Right renal cortex interstitium (tissue), 3 donors: ENCODE measurements around the gene ELP1. TPM values are rescaled to one million over a fixed set of nuclear protein-coding genes. Genes with fewer than 3 reads are reported as not detected.
"Not testable (repeated sequence)": the region's sequence is repeated elsewhere in the genome, so short reads cannot be mapped to it uniquely, and the experiment has no call there.

Experiments
- DNase-seq, 3 donors: peaks; one replicate each; pipeline ENCODE4 v3.0.0-alpha.2; 2013; ENCODE audit warnings: low read depth in 3 of 3, low spot score in 2 of 3
- polyA plus RNA-seq, 3 donors: library from polyadenylated mRNA; unstranded; fragments of 120-200 nt; gene quantifications; one replicate each; pipeline ENCODE4 v1.2.1, GENCODE V29; 2013; ENCODE audit not compliant: insufficient read length in 3 of 3

ELP1 gene, protein sequence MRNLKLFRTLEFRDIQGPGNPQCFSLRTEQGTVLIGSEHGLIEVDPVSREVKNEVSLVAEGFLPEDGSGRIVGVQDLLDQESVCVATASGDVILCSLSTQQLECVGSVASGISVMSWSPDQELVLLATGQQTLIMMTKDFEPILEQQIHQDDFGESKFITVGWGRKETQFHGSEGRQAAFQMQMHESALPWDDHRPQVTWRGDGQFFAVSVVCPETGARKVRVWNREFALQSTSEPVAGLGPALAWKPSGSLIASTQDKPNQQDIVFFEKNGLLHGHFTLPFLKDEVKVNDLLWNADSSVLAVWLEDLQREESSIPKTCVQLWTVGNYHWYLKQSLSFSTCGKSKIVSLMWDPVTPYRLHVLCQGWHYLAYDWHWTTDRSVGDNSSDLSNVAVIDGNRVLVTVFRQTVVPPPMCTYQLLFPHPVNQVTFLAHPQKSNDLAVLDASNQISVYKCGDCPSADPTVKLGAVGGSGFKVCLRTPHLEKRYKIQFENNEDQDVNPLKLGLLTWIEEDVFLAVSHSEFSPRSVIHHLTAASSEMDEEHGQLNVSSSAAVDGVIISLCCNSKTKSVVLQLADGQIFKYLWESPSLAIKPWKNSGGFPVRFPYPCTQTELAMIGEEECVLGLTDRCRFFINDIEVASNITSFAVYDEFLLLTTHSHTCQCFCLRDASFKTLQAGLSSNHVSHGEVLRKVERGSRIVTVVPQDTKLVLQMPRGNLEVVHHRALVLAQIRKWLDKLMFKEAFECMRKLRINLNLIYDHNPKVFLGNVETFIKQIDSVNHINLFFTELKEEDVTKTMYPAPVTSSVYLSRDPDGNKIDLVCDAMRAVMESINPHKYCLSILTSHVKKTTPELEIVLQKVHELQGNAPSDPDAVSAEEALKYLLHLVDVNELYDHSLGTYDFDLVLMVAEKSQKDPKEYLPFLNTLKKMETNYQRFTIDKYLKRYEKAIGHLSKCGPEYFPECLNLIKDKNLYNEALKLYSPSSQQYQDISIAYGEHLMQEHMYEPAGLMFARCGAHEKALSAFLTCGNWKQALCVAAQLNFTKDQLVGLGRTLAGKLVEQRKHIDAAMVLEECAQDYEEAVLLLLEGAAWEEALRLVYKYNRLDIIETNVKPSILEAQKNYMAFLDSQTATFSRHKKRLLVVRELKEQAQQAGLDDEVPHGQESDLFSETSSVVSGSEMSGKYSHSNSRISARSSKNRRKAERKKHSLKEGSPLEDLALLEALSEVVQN (N-terminal part only)
- 10 to 100 TPM; 42.4 to 45.0 (median 42.8) TPM for polyA plus RNA-seq

DNA sequence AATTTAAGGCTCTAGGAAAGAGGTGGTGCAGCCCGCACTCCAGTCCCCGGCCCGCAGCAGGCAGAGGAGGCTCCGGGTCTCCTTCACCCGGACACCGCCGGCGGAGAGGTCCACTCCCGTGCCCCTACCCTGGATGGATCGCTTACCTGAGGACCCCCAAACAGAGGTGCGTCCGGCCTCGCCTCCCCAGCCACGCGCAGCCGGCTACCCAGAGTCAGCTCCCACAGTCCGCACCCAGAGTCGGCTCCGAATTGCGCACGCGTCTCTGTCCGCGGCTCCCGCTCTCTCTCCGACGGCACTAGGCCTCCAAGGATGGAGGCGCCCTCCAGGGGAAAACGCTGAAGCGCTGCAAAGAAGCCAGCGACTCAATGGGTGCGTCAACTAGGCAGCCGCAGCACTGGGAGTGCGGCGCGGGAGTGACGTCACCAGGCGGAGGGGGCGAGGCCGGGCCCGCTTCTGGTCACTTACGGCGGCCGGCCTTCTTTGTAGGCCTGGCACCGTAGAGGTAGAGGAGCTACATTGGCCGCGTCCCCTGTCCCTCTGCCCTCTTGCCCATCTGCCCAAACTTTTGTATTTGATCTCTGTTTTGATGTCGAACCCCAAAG is at the start of gene ELP1:
Gene ELP1 (minus strand): TSS at position 407 of the 605 bp plus-strand sequence. CDS start 2,978 bp downstream, outside the sequence.
- DNase-seq = peak; percentile 74 to 88 (median 77)

GRCh38 chr9:108980893-108981292 is 47.0 kb upstream of the ELP1 start:
- DNase-seq = no peak

DNA sequence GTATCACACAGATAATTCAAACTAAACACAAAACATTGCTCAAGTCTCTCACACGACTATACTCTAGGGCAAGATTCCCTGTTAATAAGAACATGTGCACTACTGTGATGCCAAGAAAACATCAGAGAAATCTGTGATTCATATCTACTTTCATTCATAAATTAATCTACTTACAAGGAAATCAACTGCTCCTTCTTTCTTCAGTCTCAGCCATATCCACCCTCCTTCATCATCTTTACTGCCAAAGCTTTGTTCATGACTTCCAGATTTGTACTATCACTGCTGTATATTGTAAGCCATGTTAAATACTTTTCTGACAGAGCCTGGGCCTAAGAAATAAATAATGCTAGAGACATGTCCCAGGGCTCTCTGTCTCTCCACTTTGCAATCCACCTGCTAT is 44.3 kb upstream of the ELP1 start:
- DNase-seq = no peak

GRCh38 chr9:108973895-108974294 is 40.0 kb upstream of the ELP1 start:
- DNase-seq = no peak

DNA sequence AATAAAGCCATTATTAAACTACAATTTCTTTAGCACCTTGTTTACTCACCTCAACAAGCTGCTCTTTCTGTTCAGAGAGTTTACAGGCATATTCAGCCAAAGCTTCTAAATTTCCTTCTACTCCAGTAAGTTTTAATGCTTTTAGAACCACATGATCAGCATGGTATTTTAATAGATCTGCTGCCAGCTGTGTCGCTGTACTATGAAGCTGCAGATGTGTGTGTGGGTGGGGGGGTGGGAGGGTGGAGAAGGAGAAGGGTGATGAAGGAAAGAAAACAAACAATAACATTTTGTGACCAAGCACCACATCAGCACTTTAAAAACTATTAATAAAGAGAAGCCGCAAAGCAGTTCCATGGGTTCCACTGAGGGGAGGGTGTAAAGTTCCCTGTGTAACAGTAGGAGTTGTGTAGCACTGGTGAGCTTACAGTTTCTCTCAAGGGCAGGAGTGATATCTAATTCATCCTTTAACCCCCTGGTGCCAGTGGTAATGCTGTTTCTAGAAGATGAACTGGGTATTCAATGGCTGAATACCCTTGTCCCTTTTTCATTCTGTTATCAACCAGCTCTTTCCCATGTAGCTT is 38.8 kb upstream of the ELP1 start:
- peak in 1 of 3 donors; percentile 27 for DNase-seq

DNA sequence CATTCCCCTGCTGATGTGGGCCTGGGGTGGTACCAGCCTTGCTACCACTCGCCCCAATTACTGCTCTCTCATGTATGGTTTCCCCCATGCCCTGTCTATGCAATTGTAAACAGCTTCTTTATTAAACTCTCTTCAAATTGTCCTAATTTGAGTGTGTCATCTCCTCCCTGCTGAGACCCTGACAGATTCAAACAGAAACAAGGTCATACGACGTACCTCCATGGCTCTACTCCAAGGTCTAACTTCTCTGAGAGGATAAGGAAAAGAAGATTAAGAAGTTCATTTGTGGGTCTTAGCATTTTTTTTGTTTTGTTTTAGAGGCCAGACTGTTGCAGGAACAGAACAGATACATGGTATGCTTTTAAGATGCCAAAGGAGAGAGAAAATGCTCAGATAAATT is 38.3 kb upstream of the ELP1 start:
- DNase-seq = no peak

DNA sequence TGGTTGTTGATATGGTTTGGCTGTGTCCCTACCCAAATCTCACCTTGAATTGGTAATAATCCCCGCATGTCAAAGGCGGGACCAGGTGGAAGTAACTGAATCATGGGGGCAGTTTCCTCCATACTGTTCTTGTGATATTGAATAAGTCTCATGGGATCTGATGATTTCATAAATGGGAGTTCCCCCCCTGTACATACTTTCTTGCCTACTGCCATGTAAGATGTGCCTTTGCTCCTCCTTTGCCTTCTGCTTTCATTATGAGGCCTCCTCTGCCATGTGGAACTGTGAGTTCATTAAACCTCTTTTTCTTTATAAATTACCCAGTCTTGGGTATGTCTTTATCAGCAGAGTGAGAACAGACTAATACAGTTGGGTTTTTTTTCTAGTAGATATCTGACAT is 37.5 kb upstream of the ELP1 start:
- not testable (repeated sequence) for DNase-seq

GRCh38 chr9:108967916-108968315 is 34.0 kb upstream of the ELP1 start:
- no peak for DNase-seq

DNA sequence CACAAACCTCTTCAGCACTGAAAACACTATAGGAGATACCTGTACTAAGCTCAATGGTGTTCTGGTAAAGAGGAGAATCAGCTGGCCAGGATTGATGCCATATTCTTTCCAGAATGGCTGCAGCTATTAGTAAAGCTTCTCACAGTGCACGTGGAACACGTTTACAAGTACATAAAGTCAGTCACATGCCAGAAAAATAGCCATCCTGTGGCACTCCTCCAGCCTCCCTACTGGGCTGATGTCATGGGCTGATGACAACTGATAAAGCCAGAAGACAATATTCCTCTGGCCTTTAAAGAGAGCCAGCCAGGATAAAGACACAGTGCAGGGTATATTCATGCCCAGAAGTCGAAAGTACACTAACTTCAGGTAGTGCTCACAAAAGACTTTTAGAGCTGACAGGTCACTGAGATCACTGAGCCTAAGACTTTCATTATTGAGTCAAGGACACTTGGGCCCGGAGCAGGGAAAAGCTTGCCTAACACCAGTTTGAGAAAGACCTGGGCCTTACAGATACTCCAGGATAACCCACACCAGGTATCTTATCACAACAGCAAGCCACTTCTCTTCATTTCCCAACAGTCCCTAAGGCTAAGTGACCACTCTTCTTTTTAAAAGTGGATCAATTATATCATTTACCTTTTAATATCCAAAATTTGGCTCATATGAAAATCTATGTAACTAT is 29.7 kb upstream of the ELP1 start:
- no peak for DNase-seq

DNA sequence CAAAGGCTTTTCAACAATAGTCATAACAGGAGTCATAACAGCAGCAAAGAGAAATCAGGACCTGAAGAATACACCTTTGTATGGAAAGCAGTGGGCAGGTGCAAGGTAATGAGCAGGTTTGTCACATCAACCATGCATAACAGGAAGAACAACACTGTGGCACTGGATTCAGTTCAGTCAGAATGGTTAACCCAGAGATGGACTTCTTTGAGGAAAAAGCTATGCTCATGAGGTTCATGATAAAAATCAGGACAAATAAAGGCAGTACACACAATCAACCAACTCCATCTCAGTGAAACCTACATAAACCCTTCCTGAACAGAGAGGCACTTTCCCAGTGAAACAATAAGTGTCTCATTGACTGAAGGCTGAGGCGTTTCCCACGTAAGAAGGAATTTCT is 27.2 kb upstream of the ELP1 start:
- no peak for DNase-seq

DNA sequence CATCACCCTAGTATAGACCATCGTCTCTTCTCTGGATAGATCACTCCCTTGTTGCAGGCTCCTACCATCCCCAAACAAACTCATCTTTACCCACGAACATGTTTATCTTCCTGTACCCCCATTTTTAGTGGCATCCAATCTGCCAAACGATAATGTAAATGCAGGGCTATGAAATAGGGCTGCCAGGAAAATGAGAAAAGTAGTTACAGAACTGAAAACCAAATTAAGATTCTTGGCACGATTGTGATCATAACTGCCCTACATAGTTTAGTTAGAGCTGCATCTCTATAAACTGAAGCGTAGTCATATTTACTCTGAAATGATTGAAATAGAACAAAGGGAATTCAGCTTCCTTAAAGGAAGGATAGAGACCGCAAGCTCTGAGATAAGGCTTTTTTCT is 26.4 kb upstream of the ELP1 start:
- no peak for DNase-seq

DNA sequence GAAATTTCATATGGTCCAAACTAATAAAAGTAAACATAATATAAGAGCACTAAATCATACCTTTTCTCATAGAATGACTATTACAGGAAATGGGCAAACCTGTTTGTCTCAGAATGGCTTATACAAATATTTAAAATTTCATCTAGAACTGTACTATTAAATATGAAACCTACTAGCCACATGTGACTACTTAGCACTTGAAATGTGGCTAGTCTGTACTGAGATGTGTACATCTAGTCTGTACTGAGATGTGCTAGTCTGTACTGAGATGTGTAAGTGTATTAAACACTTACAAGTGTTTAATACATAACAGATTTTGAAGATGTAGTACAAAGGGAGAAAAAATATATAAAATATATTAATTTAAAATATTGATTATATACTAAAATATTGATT is 22.7 kb upstream of the ELP1 start:
- DNase-seq = no peak

GRCh38 chr9:108956022-108956630 is 22.2 kb upstream of the ELP1 start:
- DNase-seq = no peak

DNA sequence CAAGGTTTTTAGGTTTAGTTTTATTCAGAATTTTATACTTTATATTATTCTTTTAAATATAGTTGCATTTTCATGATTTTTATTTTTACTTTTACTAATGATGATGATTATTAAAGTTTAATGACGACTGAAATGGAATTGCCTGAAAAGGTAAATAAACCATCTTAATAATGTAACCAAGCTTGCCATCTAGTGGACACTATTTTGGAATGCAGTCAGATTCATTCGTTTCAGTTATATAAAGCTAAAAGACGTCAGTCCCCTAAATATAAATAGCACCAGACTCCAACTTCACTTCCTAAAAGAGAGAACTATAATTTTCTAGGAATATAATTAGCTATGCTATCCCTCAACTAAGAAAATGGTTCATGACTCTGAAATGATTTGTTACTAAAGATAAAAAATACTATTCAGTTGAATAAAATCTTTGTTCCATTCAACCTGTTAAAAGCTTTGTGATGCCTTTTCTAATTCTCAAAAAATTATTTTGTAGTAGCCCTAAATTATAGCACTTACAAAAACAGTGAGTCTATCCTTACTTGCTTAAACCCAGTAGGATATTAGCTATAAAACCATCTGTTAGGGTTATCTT is 20.2 kb upstream of the ELP1 start:
- no peak for DNase-seq

- DNase-seq = no peak
Observed at GRCh38 chr9:108951578-108951977, 17.7 kb upstream of the ELP1 start.

DNA sequence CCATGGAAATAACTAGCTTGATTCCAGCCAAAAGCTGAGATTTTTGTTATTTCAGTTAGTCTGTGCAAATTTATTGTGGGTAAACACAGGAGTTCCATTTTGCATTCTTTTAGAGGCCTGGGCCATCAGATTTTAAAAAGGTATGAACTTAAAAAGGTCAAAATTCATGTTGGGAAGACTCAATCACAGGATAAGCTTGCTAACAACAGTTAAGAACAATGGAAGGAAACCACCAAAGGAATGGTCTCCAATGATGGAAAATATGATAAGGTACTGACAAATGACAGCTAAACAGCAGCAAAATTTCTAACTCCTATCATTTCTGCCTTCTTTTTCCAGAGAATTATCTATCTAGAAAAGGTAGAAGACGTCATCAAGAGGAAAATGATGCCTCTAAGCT is 16.2 kb upstream of the ELP1 start:
- DNase-seq = no peak

DNA sequence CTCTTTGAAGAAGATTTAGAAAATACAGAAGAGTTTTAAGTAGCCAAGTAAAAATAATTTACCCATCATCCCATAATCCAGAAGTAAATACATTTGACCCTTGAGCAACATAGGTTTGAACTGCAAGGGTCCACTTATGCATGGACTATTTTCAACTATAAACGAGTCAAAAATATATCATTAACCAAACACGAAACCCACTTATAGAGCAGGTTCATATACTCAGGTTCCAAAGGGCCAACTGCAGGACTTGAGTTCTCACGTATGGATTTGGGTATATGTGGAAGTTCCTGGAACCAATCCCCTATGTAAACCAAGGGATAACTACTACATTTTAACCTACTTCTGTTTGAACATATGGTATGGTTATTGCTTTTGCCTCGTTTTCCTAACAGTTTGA is 6.1 kb upstream of the ELP1 start:
- DNase-seq = no peak

- no peak for DNase-seq
Observed at GRCh38 chr9:108937561-108938305, 3.8 kb upstream of the ELP1 start.
